RWPE1 (cell line): ENCODE measurements around the gene OTOGL.
A peak's percentile ranks its signal among the peaks of the same experiment; 100 is the strongest.

Source experiments
- CTCF ChIA-PET: fragments of 350-600 bp; sonication (Branson Sonifier 250); formaldehyde crosslinking; extraction: SDS; loops from one replicate; lab custom pipeline; 2021; lab: Yijun Ruan, JAX
- POLR2A ChIA-PET: fragments of 400-600 bp; formaldehyde crosslinking; extraction: SDS; loops from one replicate; lab custom pipeline; 2020; ENCODE audit warnings: antibody characterized with exemption; ENCODE audit not compliant: low non-redundant PET; lab: Yijun Ruan, JAX
- DNase-seq: peaks from one replicate; pipeline ENCODE4 v3.0.0; 2012; ENCODE audit warnings: low spot score
- H3K27ac ChIP-seq: fragments of 450-650 bp; 2 replicates; pipeline ENCODE4 v1.5.1; 2017
- CTCF ChIP-seq: fragments of 450-650 bp; conservative IDR thresholded peaks from 2 replicates; pipeline ENCODE4 v1.5.1; 2017; ENCODE audit warnings: low read depth, mild to moderate bottlenecking

The OTOGL gene

GRCh38 chr12:80195074-80195726, 95.9 kb downstream of the OTOGL start:
- no peak overlapping the region for H3K27ac ChIP-seq
- peak; percentile 52 for TF ChIP-seq CTCF
- CTCF ChIA-PET, result interaction anchor here (0.5 to 1.6 kb wide), 18 partner anchors 8 to 1063 kb away, joined by 3 to 33 read pairs (median 4); no protein-coding TSS in a partner anchor
- POLR2A ChIA-PET, result no interaction called here
- DNase-seq, result peak; percentile 33

GRCh38 chr12:80195737-80196136, 96.4 kb downstream of the OTOGL start:
- no peak for DNase-seq
- no peak overlapping the region for H3K27ac ChIP-seq
- ChIA-PET CTCF (interaction anchor here (0.6 to 1.6 kb wide), 7 partner anchors 8 to 1062 kb away, joined by 3 to 33 read pairs (median 4); no protein-coding TSS in a partner anchor), POLR2A (no interaction called here)
- no peak for TF ChIP-seq CTCF

GRCh38 chr12:80196419-80196818, 97.1 kb downstream of the OTOGL start:
- ChIA-PET CTCF (interaction anchor here (0.6 kb wide), 1 partner anchor 1365 kb away, joined by 4 read pairs; no protein-coding TSS in a partner anchor), POLR2A (no interaction called here)
- no peak for DNase-seq
- no peak overlapping the region for H3K27ac ChIP-seq
- TF ChIP-seq CTCF, result no peak

- POLR2A ChIA-PET, result no interaction called here
- CTCF ChIA-PET, result interaction anchor here (1.5 to 1.6 kb wide), 2 partner anchors 12 to 71 kb away, joined by 3 to 4 read pairs; no protein-coding TSS in a partner anchor
- no peak overlapping the region for H3K27ac ChIP-seq
- no peak for DNase-seq
- no peak for TF ChIP-seq CTCF
These were observed 99.5 kb downstream of the OTOGL start for GRCh38 chr12:80198782-80199337.

GRCh38 chr12:80199931-80200330, 100.6 kb downstream of the OTOGL start:
- no peak overlapping the region for H3K27ac ChIP-seq
- no peak for TF ChIP-seq CTCF
- ChIA-PET CTCF (interaction anchor here (0.6 kb wide), 1 partner anchor 70 kb away, joined by 3 read pairs; no protein-coding TSS in a partner anchor), POLR2A (no interaction called here)
- DNase-seq, result no peak

GRCh38 chr12:80200414-80200813, 101.1 kb downstream of the OTOGL start:
- ChIA-PET POLR2A (no interaction called here), CTCF (interaction anchor here (0.5 kb wide), 1 partner anchor 124 kb away, joined by 3 read pairs; no protein-coding TSS in a partner anchor)
- no peak for DNase-seq
- no peak for TF ChIP-seq CTCF
- H3K27ac ChIP-seq, result no peak overlapping the region
